Caco-2 (cell line): Measurements from ENCODE around the gene MEIS1. TPM values are rescaled to one million over a fixed set of nuclear protein-coding genes. Genes with fewer than 3 reads are reported as not detected.

Experiments
- BruUV-seq: library from RNA; stranded (reverse); fragments of 400-500 nt; replicated peaks from 2 replicates; lab custom pipeline; 2021; lab: Mats Ljungman, UMichigan
- CTCF ChIA-PET: fragments of 300-600 bp; sonication (Branson Sonifier 250); formaldehyde crosslinking; loops from one replicate; lab custom pipeline; 2022; ENCODE audit warnings: antibody characterized with exemption; lab: Charles Lee
- POLR2A ChIA-PET: fragments of 300-600 bp; sonication (Branson Sonifier 250); formaldehyde crosslinking; loops from one replicate; lab custom pipeline; 2022; ENCODE audit warnings: antibody characterized with exemption; lab: Charles Lee
- DNase-seq, 2 experiments: peaks; one replicate each; pipeline versions ENCODE4 v3.0.0 to v3.0.0-alpha.2; 2020 to 2022
- H3K27me3 ChIP-seq: replicated peaks from 2 replicates; pipeline ENCODE4 v1.6.0; 2011; ENCODE audit warnings: low read length; ENCODE audit not compliant: control insufficient read depth, insufficient read depth
- H3K36me3 ChIP-seq: 2 replicates; pipeline ENCODE4 v1.5.1; 2011; ENCODE audit warnings: low read length; ENCODE audit not compliant: control insufficient read depth, insufficient read depth
- H3K4me1 ChIP-seq: fragments of 250-450 bp; sonication (Bioruptor Pico); 2 replicates; pipeline ENCODE4 v1.5.1; 2020; ENCODE audit warnings: mild to moderate bottlenecking
- H3K4me3 ChIP-seq: 2 replicates; pipeline ENCODE4 v1.5.1; 2011; ENCODE audit warnings: low read depth, mild to moderate bottlenecking, control low read depth, low read length
- H3K9me3 ChIP-seq: fragments of 250-450 bp; sonication (Bioruptor Pico); 2 replicates; pipeline ENCODE4 v1.5.1; 2020; ENCODE audit warnings: mild to moderate bottlenecking, moderate library complexity
- H3K27ac Mint-ChIP-seq: one replicate; pipeline ENCODE4 v1.8.0; 2022; ENCODE audit warnings: mixed read lengths; ENCODE audit not compliant: unreplicated experiment
- H3K27me3 Mint-ChIP-seq: one replicate; pipeline ENCODE4 v1.8.0; 2022; ENCODE audit warnings: mixed read lengths; ENCODE audit not compliant: insufficient read depth, unreplicated experiment
- H3K36me3 Mint-ChIP-seq: one replicate; pipeline ENCODE4 v1.8.0; 2022; ENCODE audit warnings: mild to moderate bottlenecking, mixed read lengths; ENCODE audit not compliant: insufficient read depth, unreplicated experiment
- H3K4me1 Mint-ChIP-seq: one replicate; pipeline ENCODE4 v1.8.0; 2022; ENCODE audit warnings: low read depth, mixed read lengths; ENCODE audit not compliant: unreplicated experiment
- H3K4me3 Mint-ChIP-seq: one replicate; pipeline ENCODE4 v1.8.0; 2022; ENCODE audit warnings: mild to moderate bottlenecking, moderate library complexity, mixed read lengths; ENCODE audit not compliant: unreplicated experiment
- H3K9me3 Mint-ChIP-seq: one replicate; pipeline ENCODE4 v1.8.0; 2022; ENCODE audit warnings: mixed read lengths; ENCODE audit not compliant: unreplicated experiment
- intact Hi-C: fragments of 100-400 bp; cut with micrococcal nuclease; formaldehyde crosslinking; loops from one replicate; pipeline ENCODE4 v1.10.0; 2022; ENCODE audit not compliant: unreplicated experiment
- total RNA-seq: library from RNA; stranded (reverse); gene quantifications from 2 replicates; pipeline ENCODE4 v1.2.3, GENCODE V29; 2022
- TF ChIP-seq, protein P1 (sequence below), 2 experiments: fragments of 200-600 bp in 1 of 2; IDR thresholded peaks; 1 replicate in 1 of 2; 2 replicates in 1 of 2; pipeline versions ENCODE4 v1.5.1 to v1.8.0; 2011 to 2022; ENCODE audit warnings: antibody characterized with exemption in 1 of 2, control low read depth in 1 of 2, inconsistent platforms in 1 of 2, low read depth in 1 of 2, low read length in 1 of 2, mild to moderate bottlenecking in 1 of 2, moderate library complexity in 1 of 2; ENCODE audit not compliant: insufficient read depth in 1 of 2, severe bottlenecking in 1 of 2, unreplicated experiment in 1 of 2

Gene MEIS1
- total RNA-seq, 1 experiment from 2014 or later: 7.4 TPM

GRCh38 chr2:66462501-66462825 lies 27.5 kb downstream of the MEIS1 start:
- Histone ChIP-seq H3K4me3 (no peak overlapping the region), H3K36me3 (no peaks in the 10 kb centered on the region), H3K27me3 (no peaks in the 10 kb centered on the region), H3K9me3 (no peaks in the 10 kb centered on the region), H3K4me1 (no peaks in the 10 kb centered on the region)
- intact Hi-C loops: no loop called here
- TF ChIP-seq, protein P1, sequence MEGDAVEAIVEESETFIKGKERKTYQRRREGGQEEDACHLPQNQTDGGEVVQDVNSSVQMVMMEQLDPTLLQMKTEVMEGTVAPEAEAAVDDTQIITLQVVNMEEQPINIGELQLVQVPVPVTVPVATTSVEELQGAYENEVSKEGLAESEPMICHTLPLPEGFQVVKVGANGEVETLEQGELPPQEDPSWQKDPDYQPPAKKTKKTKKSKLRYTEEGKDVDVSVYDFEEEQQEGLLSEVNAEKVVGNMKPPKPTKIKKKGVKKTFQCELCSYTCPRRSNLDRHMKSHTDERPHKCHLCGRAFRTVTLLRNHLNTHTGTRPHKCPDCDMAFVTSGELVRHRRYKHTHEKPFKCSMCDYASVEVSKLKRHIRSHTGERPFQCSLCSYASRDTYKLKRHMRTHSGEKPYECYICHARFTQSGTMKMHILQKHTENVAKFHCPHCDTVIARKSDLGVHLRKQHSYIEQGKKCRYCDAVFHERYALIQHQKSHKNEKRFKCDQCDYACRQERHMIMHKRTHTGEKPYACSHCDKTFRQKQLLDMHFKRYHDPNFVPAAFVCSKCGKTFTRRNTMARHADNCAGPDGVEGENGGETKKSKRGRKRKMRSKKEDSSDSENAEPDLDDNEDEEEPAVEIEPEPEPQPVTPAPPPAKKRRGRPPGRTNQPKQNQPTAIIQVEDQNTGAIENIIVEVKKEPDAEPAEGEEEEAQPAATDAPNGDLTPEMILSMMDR (IDR thresholded peaks at IDR 0.05; ENCODE audit: insufficient read depth in 1 of 2, low read depth in 1 of 2, low read length in 1 of 2, severe bottlenecking in 1 of 2, unreplicated experiment in 1 of 2): no peak
- CTCF ChIA-PET: no interaction called here
- BruUV-seq: no TSS peak
- Mint-ChIP-seq H3K4me3 (no peak overlapping the region), H3K9me3 (no peaks in the 10 kb centered on the region), H3K36me3 (no peaks in the 10 kb centered on the region), H3K27ac (no peak overlapping the region), H3K4me1 (no peaks in the 10 kb centered on the region), H3K27me3 (no peaks in the 10 kb centered on the region)
- POLR2A ChIA-PET: no interaction called here
- DNase-seq: no peak

DNA sequence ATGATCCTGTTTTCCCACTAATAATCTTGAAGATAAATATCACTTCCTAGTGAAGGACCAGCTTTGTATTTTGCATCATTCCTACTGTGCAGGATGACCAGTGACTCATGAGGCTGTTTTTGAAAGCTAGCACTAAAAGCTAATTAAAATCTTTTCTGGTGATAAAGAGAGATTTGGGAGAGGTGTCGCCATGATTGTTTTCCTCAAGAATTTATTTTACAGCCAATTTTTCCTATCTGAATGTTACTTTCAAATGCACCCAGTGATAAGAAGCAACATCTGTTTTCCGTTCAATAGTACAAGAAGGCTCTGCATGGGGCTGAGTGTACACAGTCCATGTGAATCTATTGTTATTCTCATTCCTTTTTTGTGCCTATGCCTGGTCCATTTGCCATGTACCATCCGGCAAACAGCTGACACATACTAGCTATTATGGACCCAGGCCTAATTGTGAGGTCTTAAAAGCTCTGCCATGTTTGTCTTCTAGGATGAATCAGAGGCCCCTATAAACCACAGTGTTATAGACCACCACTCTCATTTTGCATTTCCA lies 28.4 kb downstream of the MEIS1 start:
- TF ChIP-seq, protein P1 (IDR thresholded peaks at IDR 0.05; ENCODE audit: insufficient read depth in 1 of 2, low read depth in 1 of 2, low read length in 1 of 2, severe bottlenecking in 1 of 2, unreplicated experiment in 1 of 2): no peak
- intact Hi-C loops: no loop called here
- no peaks in the 10 kb centered on the region for H3K36me3 Mint-ChIP-seq
- H3K27me3 Mint-ChIP-seq: no peaks in the 10 kb centered on the region
- no peaks in the 10 kb centered on the region for H3K4me1 Mint-ChIP-seq
- H3K4me3 ChIP-seq: no peak overlapping the region
- H3K4me1 ChIP-seq: no peaks in the 10 kb centered on the region
- POLR2A ChIA-PET: no interaction called here
- H3K9me3 Mint-ChIP-seq: no peaks in the 10 kb centered on the region
- no peaks in the 10 kb centered on the region for H3K36me3 ChIP-seq
- no peak overlapping the region for H3K27ac Mint-ChIP-seq
- no peak for DNase-seq
- BruUV-seq: no TSS peak
- CTCF ChIA-PET: no interaction called here
- H3K9me3 ChIP-seq: no peaks in the 10 kb centered on the region
- no peak overlapping the region for H3K4me3 Mint-ChIP-seq
- H3K27me3 ChIP-seq: no peaks in the 10 kb centered on the region

DNA sequence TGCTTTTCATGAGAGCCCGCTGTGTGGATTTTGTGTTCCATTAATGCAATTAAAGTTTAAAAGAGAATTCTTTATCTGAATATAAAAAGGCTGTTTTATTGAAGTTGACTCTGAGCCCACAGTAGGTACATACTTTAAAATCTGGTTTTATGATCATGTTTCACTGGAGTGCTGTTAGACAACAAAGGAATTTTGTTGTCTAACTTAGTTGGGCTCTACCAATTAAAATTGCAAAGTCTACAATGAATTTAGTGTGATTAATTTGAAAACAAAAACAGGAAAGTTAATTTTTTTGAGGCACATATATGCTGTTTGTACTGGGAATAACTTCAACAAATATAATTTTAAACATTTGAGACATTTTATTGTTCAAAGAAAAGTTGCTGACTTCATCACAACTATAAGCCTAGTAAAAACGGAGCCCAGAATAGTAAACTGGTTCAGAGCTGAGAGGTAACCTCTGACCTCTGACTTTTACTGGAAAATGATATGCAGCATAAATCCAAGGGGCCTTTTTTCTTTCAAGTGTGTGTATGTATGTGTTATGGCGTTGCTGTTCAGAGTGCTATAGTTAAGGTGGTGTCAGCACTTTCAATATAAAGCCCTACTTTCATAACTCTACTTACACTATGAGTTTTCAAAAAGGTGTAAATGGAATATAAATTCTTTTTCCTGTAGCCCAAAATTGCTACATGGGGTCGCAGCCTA lies 30.2 kb downstream of the MEIS1 start:
- Histone ChIP-seq H3K4me1 (no peaks in the 10 kb centered on the region), H3K9me3 (no peaks in the 10 kb centered on the region), H3K27me3 (no peaks in the 10 kb centered on the region), H3K4me3 (no peak overlapping the region), H3K36me3 (no peaks in the 10 kb centered on the region)
- BruUV-seq: no TSS peak
- no peaks in the 10 kb centered on the region for H3K36me3 Mint-ChIP-seq
- H3K27me3 Mint-ChIP-seq: no peaks in the 10 kb centered on the region
- H3K4me3 Mint-ChIP-seq: no peak overlapping the region
- intact Hi-C loops: no loop called here
- no peaks in the 10 kb centered on the region for H3K9me3 Mint-ChIP-seq
- CTCF ChIA-PET: no interaction called here
- no peak for DNase-seq
- POLR2A ChIA-PET: no interaction called here
- H3K27ac Mint-ChIP-seq: no peak overlapping the region
- TF ChIP-seq, protein P1 (IDR thresholded peaks at IDR 0.05; ENCODE audit: insufficient read depth in 1 of 2, low read depth in 1 of 2, low read length in 1 of 2, severe bottlenecking in 1 of 2, unreplicated experiment in 1 of 2): no peak
- no peaks in the 10 kb centered on the region for H3K4me1 Mint-ChIP-seq
